Erythroblast (primary cell): ENCODE data around the gene PDS5B.

Experiments
- GATA1 ChIP-seq: IDR thresholded peaks from 2 replicates; pipeline ENCODE4 v1.6.1; 2011; ENCODE audit warnings: low read depth, mild to moderate bottlenecking, control low read depth, low read length, moderate library complexity
- POLR2A ChIP-seq: IDR thresholded peaks from 2 replicates; pipeline ENCODE4 v1.6.1; 2011; ENCODE audit warnings: mild to moderate bottlenecking, low read length

- TF ChIP-seq POLR2A = no peak
- TF ChIP-seq GATA1 = no peak
Observed at GRCh38 chr13:32734511-32734910, 148.3 kb downstream of the PDS5B start.
